NCI-H1417 (cell line): ENCODE data around the gene GSTK1.
A peak's percentile ranks its signal among the peaks of the same experiment; 100 is the strongest.
"Not testable (repeated sequence)": the region's sequence is repeated elsewhere in the genome, so short reads cannot be mapped to it uniquely, and the experiment has no call there.

Experiments
- DNase-seq, 3 experiments: peaks; one replicate each; lab custom pipeline; 2025; lab: John Stamatoyannopoulos, UW

The GSTK1 gene

DNA sequence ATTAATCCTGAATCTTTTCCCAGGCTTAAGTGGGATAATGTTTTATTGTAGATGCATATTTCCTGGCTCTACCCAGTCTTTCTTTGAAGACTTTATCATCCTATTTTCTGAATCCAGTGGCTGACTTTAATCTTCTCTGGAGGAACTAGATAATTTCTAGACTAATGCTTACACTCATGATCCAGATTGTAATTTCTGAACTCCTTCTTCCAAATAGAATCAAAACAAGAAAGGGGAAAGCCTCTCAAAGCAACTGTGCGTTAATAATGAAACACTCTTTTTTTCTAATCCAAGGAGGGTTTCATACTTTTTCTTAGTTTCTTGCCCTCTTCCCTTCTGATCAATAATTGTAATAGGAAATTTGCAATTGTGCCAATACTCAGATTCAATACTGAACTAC, 8.0 kb downstream of the GSTK1 start:
- no peak for DNase-seq

GRCh38 chr7:143272871-143273270, 9.6 kb downstream of the GSTK1 start:
- DNase-seq, result no peak

DNA sequence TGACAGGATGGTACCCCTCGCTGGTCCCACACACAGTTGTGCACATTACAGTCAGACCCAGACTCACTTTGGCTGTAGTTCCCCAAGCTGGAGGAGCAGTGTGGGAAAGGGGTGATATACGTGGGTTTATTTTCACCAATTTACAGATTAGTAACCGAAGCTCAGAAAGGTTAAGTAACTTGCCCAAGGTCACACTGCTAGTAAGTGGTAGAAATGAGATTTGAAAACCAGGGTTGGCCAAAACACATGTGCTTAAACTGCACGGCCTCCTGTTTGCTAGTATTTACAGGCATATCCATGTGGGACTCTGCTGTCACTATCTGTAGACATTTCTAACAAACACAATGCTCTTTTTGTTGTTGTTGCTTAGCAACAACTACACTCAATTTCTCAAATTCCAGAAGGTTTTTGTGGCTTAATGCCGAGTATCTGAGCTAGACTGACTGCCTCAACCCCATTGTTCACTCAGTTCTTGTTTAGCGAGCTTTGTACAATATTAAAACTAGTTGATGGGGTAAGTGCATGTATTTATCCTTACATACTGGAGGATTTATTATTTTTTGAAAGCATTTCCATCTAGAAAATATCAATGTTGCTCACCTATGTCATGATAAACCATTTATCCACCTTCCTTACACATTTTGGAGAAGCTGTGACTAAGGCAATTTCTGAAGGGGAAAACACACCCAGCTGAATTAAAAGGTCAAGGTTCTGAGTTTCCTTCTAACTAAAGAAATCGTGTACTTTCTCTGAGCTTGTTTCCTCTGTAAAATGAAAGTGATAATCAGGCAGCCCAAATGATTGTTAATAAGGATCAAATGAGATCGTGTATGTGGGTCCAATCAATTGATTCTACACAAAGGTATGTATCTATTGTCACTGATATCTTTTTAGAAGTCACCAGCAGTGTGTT, 16.2 kb downstream of the GSTK1 start:
- DNase-seq, result no peak

- DNase-seq, result no peak
These were observed 16.9 kb downstream of the GSTK1 start for GRCh38 chr7:143280160-143280559.

- DNase-seq, result no peak
These were observed 17.3 kb downstream of the GSTK1 start for GRCh38 chr7:143280566-143280965.

GRCh38 chr7:143281529-143281928, 18.3 kb downstream of the GSTK1 start:
- no peak for DNase-seq

DNA sequence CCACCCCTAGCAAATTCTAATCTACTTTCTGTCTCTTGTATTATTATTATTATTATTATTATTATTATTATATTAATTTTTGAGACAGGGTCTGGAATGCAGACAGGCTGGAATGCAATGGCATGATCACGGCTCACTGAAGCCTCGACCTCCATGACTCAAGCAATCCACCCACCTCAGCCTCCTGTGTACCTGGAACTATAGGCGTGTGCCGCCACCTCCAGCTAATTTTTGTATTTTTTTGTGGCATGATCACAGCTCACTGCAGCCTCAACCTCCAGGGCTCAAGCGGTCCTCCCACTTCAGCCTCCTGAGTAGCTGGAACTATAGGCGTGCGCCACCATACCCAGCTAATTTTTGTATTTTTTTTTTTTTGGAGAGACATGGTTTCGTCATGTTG, 18.9 kb downstream of the GSTK1 start:
- DNase-seq, result no peak

DNA sequence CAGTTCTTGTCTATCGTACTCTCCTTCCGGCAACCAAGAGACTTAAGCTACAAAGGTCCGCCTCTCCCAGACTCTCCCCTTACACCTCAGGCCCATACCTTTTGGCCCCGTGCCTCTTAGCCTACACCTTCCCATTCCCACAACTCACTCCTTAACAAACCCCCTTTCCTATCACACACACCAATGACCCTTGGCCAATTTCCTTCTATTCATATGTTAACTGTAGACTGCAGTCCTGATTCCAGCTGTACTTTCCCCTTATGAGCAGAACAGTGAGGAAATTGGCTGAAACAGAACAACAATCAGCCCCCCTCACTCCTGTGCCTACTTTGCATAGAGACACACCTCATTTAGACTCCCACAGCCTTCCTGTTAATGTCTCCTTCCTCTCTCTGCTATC, 20.1 kb downstream of the GSTK1 start:
- no peak for DNase-seq

DNA sequence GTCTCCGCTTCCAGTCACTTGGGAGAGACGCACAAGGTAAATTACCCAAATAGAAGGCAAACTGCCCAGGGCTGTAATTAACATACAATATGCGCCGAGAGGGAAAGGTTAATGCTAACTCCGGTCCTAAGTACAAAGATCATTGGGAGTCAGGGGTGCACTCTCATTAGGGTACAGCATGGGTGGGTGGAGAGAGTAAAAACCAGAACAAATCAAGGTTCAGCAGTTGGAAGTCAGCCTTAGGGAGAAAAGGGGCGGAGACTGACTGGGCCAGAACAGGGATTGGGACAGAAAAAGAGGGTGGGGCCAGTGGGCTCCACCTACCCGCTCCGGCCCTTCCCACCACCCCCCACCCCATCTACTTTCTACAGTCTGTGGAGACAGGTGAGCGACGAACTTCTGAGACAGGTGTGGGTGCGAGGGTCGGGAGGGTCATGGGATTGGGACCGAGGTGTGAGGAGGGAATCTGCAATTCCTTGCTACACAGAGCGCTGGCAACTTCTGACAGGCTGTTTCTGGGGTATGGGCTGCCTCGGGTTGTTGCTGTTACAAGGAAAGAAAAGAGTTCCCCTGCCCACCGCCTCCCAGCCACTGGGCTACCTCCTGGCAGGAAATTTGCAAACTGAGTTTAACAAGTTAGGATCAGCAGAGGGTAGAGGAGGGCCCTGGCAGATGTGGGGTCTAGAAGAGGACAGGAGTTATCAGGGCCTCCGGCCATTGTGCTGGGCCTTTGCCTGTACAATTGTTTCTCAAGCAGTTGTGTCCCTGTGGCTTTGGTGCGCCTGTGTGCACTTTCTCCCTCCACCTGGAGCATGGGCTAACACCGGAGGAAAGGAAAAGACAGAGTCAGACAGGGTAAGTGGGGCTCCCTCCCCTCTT, 21.6 kb downstream of the GSTK1 start, which contains the start of gene TMEM139:
Gene TMEM139, plus strand, starts transcription at position 368 of the 879 bp plus-strand sequence. CDS start 1,000 bp downstream, outside the sequence.
- peak in 1 of 3 experiments; percentile 28 for DNase-seq

- DNase-seq, result no peak
These were observed 22.2 kb downstream of the GSTK1 start for GRCh38 chr7:143285470-143285778.

DNA sequence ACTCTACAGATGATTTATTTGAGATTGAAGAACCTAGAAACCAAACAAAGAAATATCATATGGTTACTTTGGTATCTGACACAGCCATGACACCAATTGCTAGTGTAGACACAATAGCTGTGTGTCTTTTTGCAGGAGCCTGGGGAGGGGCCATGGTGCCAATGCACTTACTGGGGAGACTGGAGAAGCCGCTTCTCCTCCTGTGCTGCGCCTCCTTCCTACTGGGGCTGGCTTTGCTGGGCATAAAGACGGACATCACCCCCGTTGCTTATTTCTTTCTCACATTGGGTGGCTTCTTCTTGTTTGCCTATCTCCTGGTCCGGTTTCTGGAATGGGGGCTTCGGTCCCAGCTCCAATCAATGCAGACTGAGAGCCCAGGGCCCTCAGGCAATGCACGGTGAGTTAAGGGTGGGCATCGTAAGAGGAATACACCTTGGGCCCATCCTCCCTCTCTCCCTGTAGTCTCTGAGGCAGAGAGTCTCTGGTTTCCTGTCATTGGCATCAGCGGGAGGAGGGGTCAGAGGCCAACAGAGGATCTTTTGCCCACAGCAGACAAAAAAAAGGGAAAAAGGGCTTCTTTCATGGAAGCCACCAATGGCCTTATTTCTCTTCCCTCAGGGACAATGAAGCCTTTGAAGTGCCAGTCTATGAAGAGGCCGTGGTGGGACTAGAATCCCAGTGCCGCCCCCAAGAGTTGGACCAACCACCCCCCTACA, 22.7 kb downstream of the GSTK1 start:
- no peak for DNase-seq

DNA sequence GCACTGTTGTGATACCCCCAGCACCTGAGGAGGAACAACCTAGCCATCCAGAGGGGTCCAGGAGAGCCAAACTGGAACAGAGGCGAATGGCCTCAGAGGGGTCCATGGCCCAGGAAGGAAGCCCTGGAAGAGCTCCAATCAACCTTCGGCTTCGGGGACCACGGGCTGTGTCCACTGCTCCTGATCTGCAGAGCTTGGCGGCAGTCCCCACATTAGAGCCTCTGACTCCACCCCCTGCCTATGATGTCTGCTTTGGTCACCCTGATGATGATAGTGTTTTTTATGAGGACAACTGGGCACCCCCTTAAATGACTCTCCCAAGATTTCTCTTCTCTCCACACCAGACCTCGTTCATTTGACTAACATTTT, 23.3 kb downstream of the GSTK1 start:
- DNase-seq, result no peak

DNA sequence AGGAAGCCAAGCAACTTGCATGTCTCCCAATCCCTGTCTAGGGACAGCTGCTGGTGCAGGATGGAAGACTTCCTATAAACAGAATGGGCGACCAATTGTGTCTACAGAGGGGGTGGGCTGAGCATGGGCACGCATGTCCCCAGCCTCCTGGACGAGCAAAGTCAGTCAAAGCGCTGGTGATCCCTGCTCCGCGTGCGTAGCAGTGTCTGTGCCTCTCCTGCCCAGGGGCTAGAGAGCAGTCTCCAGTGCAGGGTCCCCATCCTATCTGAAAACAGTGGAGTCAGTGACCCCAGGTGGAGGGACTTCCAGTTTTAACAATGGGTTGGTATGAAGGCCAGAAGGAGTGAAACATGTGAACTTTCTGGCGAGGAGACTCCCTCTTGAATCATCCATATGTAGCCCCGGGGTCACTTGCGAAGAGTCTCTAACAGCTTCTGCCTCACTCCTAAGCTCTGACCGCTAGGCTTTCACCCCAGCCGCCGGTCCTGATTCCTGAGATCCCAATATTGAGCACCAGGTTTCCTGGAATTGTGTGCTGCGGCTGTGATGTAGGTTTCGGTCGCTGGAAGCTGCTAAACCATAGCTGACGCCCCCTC, 24.2 kb downstream of the GSTK1 start:
- no peak for DNase-seq

DNA sequence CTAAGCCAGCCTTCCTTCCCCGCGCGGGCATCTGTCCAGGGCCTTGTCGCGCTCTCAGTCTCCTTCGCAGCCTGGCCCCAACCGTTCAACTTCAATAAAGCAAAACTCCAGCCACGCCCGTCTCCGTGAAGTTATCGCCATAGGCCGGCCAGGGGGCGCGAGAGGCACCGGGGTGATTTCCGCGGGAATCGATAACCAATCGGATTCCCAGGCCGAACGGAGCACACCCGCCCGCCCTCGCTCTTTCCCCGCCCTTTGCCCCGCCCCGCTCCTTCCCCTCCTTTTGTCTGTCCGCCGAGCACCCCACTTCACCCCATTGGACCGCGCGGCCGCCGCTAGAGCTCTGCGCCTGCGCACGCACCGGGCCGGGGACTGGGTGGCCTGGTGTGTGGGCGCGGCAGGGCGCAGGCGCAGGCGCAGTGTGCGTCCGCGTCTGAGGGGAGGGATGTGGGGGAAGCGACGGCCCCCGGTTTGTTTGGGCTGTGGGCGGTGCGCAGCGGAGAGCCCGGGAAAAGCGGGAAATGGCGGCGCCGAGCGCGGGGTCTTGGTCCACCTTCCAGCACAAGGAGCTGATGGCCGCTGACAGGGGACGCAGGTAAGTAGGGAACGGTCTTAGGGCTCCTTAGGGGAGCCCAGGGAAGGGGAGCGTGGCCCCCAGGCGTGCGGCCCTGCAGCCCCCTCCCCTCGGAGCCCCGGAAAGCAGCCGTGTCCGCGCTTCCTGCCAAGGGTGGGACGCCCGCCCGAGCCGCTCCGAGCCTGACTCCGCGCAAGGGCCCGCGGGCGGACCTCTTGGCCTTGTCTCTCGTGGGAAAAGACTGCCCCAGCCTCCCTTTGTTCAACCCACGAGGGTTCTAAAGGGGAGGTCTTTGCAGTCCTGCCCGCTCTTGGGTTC, 24.9 kb downstream of the GSTK1 start, which contains the start of gene CASP2:
Gene CASP2, plus strand, starts transcription at position 417 of the 892 bp plus-strand sequence. Its CDS starts 105 bp downstream, at position 522.
- peak; percentile 96 to 98 (median 96) for DNase-seq

DNA sequence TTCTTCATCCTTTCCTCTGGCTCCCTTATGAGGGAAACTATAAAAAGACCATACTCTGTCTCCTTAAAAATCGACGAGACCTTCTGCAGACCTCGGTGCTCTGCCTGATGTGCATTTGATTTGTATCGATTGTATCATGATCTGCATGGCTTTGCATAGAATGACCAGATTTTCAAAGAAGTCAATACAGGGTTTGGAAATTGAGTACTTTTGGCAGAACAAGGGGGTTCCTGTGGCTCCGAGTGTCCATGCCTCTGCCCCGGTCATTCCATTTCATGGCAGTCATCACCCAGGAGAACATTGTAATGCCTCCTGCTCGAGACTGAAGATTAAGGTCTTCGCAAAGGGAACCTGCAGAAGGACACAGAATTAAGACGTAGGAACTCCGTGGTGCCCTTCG, 25.6 kb downstream of the GSTK1 start:
- no peak for DNase-seq

GRCh38 chr7:143289421-143289820, 26.2 kb downstream of the GSTK1 start:
- DNase-seq, result no peak

GRCh38 chr7:143289888-143290287, 26.6 kb downstream of the GSTK1 start:
- DNase-seq, result not testable (repeated sequence)

- DNase-seq, result no peak
These were observed 27.1 kb downstream of the GSTK1 start for GRCh38 chr7:143290293-143290692.

- no peak for DNase-seq
These were observed 29.6 kb downstream of the GSTK1 start for GRCh38 chr7:143292876-143293275.

- DNase-seq, result no peak
These were observed 32.6 kb downstream of the GSTK1 start for GRCh38 chr7:143295870-143296269.

- DNase-seq, result no peak
These were observed 33.4 kb downstream of the GSTK1 start for GRCh38 chr7:143296686-143297085.
